ENCODE measurements around the gene KIRREL3. TPM values are rescaled to one million over a fixed set of nuclear protein-coding genes. Genes with fewer than 3 reads are reported as not detected.

The KIRREL3 gene
- total and polyA plus RNA-seq, 2 of the 8 experiments (the other 6 are each of a cell fraction or from before 2014, with no cell fraction given) = 0.29 to 0.32 TPM

- no peaks in the 10 kb centered on the region for H3K79me1 ChIP-seq (ENCODE audit: low read depth, low read length)
- H2BK12ac ChIP-seq (ENCODE audit: low read depth, low read length) = no peak overlapping the region
- no peaks in the 10 kb centered on the region; the same call in 1 of the 2 replicates for H3K23me2 ChIP-seq (ENCODE audit: low read depth, low read length)
- no peak overlapping the region for H4K91ac ChIP-seq (replicated peaks; ENCODE audit: insufficient read length, low read length)
- H3K56ac ChIP-seq (replicated peaks; ENCODE audit: insufficient read length, low read depth, low read length) = no peak overlapping the region
- H3K4me2 ChIP-seq (ENCODE audit: insufficient read depth in 1 of 2, low read depth in 2 of 2, low read length in 2 of 2) = no peak overlapping the region
- no peak overlapping the region for H2BK120ac ChIP-seq (replicated peaks; ENCODE audit: low read depth, low read length)
- no peaks in the 10 kb centered on the region for H3K36me3 ChIP-seq (ENCODE audit: control insufficient read depth in 2 of 4, insufficient read depth in 4 of 4, low read length in 3 of 4)
- no peak overlapping the region for H2AFZ ChIP-seq (ENCODE audit: low read length)
- H3K9ac ChIP-seq (replicated peaks in 1 of 4; ENCODE audit: extremely low read depth in 1 of 4, low read depth in 3 of 4, low read length in 3 of 4) = no peak overlapping the region
- DNase-seq (ENCODE audit: low read depth in 1 of 2, low spot score in 2 of 2) = no peak
- H3K79me2 ChIP-seq (ENCODE audit: control insufficient read depth in 1 of 2, insufficient read depth in 2 of 2, low read length in 2 of 2) = no peaks in the 10 kb centered on the region
- H4K5ac ChIP-seq (ENCODE audit: insufficient read length, low read depth, low read length) = no peak overlapping the region
- ChIA-PET POLR2A (ENCODE audit: partially characterized antibody) (no interaction called here), CTCF (ENCODE audit: partially characterized antibody) (interaction anchor here (0.7 to 11.1 kb wide), 11 partner anchors 11 to 387 kb away, joined by 3 to 142 read pairs (median 4); no protein-coding TSS in a partner anchor)
- H2BK15ac ChIP-seq (ENCODE audit: low read length) = no peak overlapping the region
- peaks cover 10 to 20% (median 13%) of the 10 kb centered on the region in 4 experiments for H3K4me1 ChIP-seq (replicated peaks in 1 of 4; ENCODE audit: control insufficient read depth in 3 of 4, insufficient read depth in 4 of 4, low read length in 3 of 4)
- no peak overlapping the region for H3K14ac ChIP-seq (ENCODE audit: insufficient read length)
- H3K18ac ChIP-seq (ENCODE audit: extremely low read depth, low read length) = no peak overlapping the region; the same call in 1 of the 2 replicates
- no peak overlapping the region for H3K23ac ChIP-seq (ENCODE audit: insufficient read length)
- no peaks in the 10 kb centered on the region; a peak in 4 of 7 replicates for H3K27me3 ChIP-seq (replicated peaks in 1 of 4; ENCODE audit: control insufficient read depth in 3 of 4, extremely low read depth in 1 of 4, insufficient read depth in 3 of 4, low read length in 3 of 4)
- H3K27ac ChIP-seq (ENCODE audit: low read depth, low read length) = no peak overlapping the region
- no peak overlapping the region for H2BK20ac ChIP-seq (ENCODE audit: low read length)
- H3K9me3 ChIP-seq (ENCODE audit: insufficient read depth in 2 of 2, low read depth in 1 of 2, low read length in 1 of 2) = 0 out of 4 replicates have a peak, but pooled peaks cover 0 to 2% of the 10 kb centered on the region in 2 experiments
- peak overlapping the region; percentile 47; the same call in 1 of the 2 replicates for H2AK5ac ChIP-seq (ENCODE audit: low read depth, low read length)
- H3K4me3 ChIP-seq (ENCODE audit: extremely low read depth in 1 of 4, insufficient read depth in 2 of 4, low read depth in 3 of 4, low read length in 4 of 4) = no peak overlapping the region
- WGBS, 2 experiments (ENCODE audit: extremely low coverage in 1 of 2, insufficient coverage in 1 of 2, insufficient read length in 1 of 2, insufficient replicate concordance in 2 of 2, low coverage in 1 of 2, low lambda C conversion rate in 2 of 2, missing lambda C conversion rate in 1 of 2) = 80% methylated on average over 6 of the region's 6 CpGs; no CpG with 5 or more reads in 1 of the 2 experiments
- no peak overlapping the region for H3K4ac ChIP-seq (replicated peaks; ENCODE audit: insufficient read length, low read depth, low read length)
- FAIRE-seq = no peak
- no peak overlapping the region for H2BK5ac ChIP-seq (ENCODE audit: low read depth, low read length)
- H4K20me1 ChIP-seq (replicated peaks in 1 of 2; ENCODE audit: control insufficient read depth in 1 of 2, insufficient read depth in 2 of 2, low read length in 2 of 2) = no peaks in the 10 kb centered on the region
- H4K8ac ChIP-seq (ENCODE audit: extremely low read depth, insufficient read depth, low read length) = no peak overlapping the region
- TF ChIP-seq, protein P1, sequence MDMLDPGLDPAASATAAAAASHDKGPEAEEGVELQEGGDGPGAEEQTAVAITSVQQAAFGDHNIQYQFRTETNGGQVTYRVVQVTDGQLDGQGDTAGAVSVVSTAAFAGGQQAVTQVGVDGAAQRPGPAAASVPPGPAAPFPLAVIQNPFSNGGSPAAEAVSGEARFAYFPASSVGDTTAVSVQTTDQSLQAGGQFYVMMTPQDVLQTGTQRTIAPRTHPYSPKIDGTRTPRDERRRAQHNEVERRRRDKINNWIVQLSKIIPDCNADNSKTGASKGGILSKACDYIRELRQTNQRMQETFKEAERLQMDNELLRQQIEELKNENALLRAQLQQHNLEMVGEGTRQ (IDR thresholded peaks at IDR 0.05; ENCODE audit: low read length) = no peak
- TF ChIP-seq CHD2 (IDR thresholded peaks at IDR 0.05; ENCODE audit: low read length) (no peak), JUND (IDR thresholded peaks at IDR 0.05; ENCODE audit: low read length) (no peak), SIRT6 (IDR thresholded peaks at IDR 0.05; ENCODE audit: low read length) (no peak), CHD1 (IDR thresholded peaks at IDR 0.05; ENCODE audit: low read depth, low read length) (no peak), CBX8 (IDR thresholded peaks at IDR 0.05; ENCODE audit: borderline replicate concordance, low read depth, low read length) (no peak), JUN (IDR thresholded peaks at IDR 0.05; ENCODE audit: low read depth, low read length) (no peak), ZNF274 (IDR thresholded peaks at IDR 0.05; ENCODE audit: borderline replicate concordance, extremely low read depth, low read length) (no peak), ATF3 (IDR thresholded peaks at IDR 0.05; ENCODE audit: insufficient read depth, low read depth, low read length) (no peak), GABPA (IDR thresholded peaks at IDR 0.05; ENCODE audit: borderline replicate concordance, insufficient read depth, low read length) (no peak), POLR2AphosphoS5 (IDR thresholded peaks at IDR 0.05; ENCODE audit: low read depth, low read length) (no peak)
Observed at GRCh38 chr11:126602993-126603392, 397.6 kb downstream of the KIRREL3 start.

Data from H1 (cell line).